ENCODE data around the gene KSR2. TPM values are rescaled to one million over a fixed set of nuclear protein-coding genes. Genes with fewer than 3 reads are reported as not detected.

The KSR2 gene
- total and polyA plus RNA-seq, 10 of the 15 experiments (the other 5 are each of a cell fraction or from before 2014, with no cell fraction given): under 0.01 to 1.5 (median 0.01) TPM; not detected in 3

DNA sequence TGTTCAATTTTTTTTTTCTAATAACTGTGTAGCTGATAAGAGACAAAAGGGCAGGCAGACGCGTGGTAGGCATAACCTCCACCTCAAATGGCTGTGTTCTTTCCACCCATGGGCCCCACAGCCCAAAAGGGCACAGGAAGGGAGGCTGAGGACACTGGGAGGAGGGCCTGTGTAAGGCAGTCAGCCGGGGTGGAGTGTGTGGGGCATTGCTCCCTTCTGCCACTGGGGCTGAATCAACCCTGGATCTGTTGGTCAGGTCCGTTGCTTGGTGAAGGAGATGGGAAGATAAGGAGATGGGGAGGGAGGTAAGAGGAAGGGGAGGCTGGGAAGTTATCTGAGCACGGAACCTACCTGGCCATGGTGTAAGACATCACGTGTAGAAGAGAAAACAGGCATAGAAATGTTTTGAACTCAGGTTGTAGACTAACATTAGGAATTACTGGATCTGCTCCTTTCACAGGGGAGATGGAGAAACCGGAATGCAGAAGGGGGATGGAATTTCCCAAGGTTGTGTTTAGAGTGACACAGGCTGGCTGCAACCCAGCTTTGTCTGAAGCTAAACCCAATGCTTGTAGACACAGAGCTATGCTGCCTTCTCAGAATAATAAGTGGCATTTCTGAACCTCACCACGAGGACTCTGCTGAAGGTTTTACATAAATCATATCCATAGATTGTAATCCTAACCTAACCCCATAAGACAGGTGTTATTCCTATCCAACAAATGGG, 468.9 kb downstream of the KSR2 start:
- no peak overlapping the region for H3K27ac ChIP-seq (ENCODE audit: control insufficient read depth, insufficient read depth)
- H4K20me1 ChIP-seq (ENCODE audit: control insufficient read depth, insufficient read depth): no peaks in the 10 kb centered on the region
- WGBS (ENCODE audit: insufficient coverage, insufficient replicate concordance, low lambda C conversion rate, missing lambda C conversion rate): 7% methylated on average over 8 of the region's 8 CpGs
- H2AFZ ChIP-seq (ENCODE audit: control insufficient read depth, low read depth, low read length): no peak overlapping the region
- BruUV-seq (replicated peaks): no TSS peak
- intact Hi-C loops (cut with micrococcal nuclease; ENCODE audit: unreplicated experiment): no loop called here
- RAD21 ChIA-PET (ENCODE audit: unreplicated experiment): no interaction called here
- no peak overlapping the region for H3K4me2 ChIP-seq (ENCODE audit: control insufficient read depth, insufficient read depth)
- H3K79me2 ChIP-seq (ENCODE audit: control insufficient read depth, insufficient read depth, low read length): no peaks in the 10 kb centered on the region
- no peaks in the 10 kb centered on the region for H3K4me1 ChIP-seq (ENCODE audit: control insufficient read depth, insufficient read depth, low read length)
- ATAC-seq: no peak
- no peak for DNase-seq (ENCODE audit: low read depth, low spot score)
- H3K9ac ChIP-seq (ENCODE audit: control insufficient read depth, insufficient read depth, low read length): no peak overlapping the region
- H3K4me3 ChIP-seq: no peak overlapping the region
- no peaks in the 10 kb centered on the region for H3K36me3 ChIP-seq (ENCODE audit: control insufficient read depth in 2 of 2, insufficient read depth in 2 of 2, low read length in 1 of 2)
- POLR2A ChIA-PET: no interaction called here
- no peaks in the 10 kb centered on the region; a peak in 1 of 4 replicates for H3K27me3 ChIP-seq (replicated peaks in 1 of 2; ENCODE audit: control insufficient read depth in 2 of 2, insufficient read depth in 2 of 2, low read length in 1 of 2)
- in situ Hi-C loops (cut with MboI): no loop called here
- no peak for TF ChIP-seq SIX5 (IDR thresholded peaks at IDR 0.05; ENCODE audit: low read depth, low read length, severe bottlenecking)
- TF ChIP-seq MYB (IDR thresholded peaks at IDR 0.05; ENCODE audit: borderline replicate concordance, low read depth, low read length): no peak
- no peak for TF ChIP-seq POLR2AphosphoS5 (IDR thresholded peaks at IDR 0.05; ENCODE audit: low read length)
- TF ChIP-seq MXI1 (IDR thresholded peaks at IDR 0.05; ENCODE audit: low read depth, low read length): no peak
- no peak for TF ChIP-seq FOS (IDR thresholded peaks at IDR 0.05; ENCODE audit: borderline replicate concordance, extremely low read depth, insufficient read length)
- CTCF ChIA-PET: interaction anchor here (1.9 kb wide), 1 partner anchor 133 kb away, joined by 6 read pairs; no protein-coding TSS in a partner anchor
- H3K9me3 ChIP-seq (replicated peaks; ENCODE audit: control insufficient read depth, insufficient read depth, low read length): no peaks in the 10 kb centered on the region
- no peak for FAIRE-seq
- SMC1A ChIA-PET (ENCODE audit: uncharacterized antibody, unreplicated experiment): no interaction called here

DNA sequence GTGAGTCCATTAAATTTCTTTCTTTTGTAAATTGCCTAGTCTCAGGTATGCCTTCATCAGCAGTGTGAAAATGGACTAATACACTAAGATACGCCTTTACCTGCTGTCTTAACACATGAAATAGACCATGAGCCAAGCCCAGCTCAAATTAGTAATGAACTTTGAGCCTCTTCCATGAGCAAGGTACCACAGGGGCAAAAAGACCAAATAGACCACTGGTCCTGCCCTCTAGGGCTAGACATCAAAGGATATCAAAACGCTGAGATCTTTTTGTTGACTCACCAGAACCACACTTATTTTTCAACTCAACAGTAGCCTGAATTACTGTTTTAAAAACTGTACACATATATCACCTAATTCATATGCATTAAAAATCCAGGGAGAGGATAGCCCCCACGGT, 469.9 kb downstream of the KSR2 start:
- SMC1A ChIA-PET (ENCODE audit: uncharacterized antibody, unreplicated experiment): no interaction called here
- no peak for FAIRE-seq
- RAD21 ChIA-PET (ENCODE audit: unreplicated experiment): no interaction called here
- no peak overlapping the region for H2AFZ ChIP-seq (ENCODE audit: control insufficient read depth, low read depth, low read length)
- no peak overlapping the region for H3K4me2 ChIP-seq (ENCODE audit: control insufficient read depth, insufficient read depth)
- WGBS (ENCODE audit: insufficient coverage, insufficient replicate concordance, low lambda C conversion rate, missing lambda C conversion rate): 10% methylated on average over 3 of the region's 3 CpGs
- H3K9ac ChIP-seq (ENCODE audit: control insufficient read depth, insufficient read depth, low read length): no peak overlapping the region
- in situ Hi-C loops (cut with MboI): no loop called here
- no peaks in the 10 kb centered on the region for H4K20me1 ChIP-seq (ENCODE audit: control insufficient read depth, insufficient read depth)
- no peaks in the 10 kb centered on the region for H3K4me1 ChIP-seq (ENCODE audit: control insufficient read depth, insufficient read depth, low read length)
- no peaks in the 10 kb centered on the region; a peak in 1 of 4 replicates for H3K27me3 ChIP-seq (replicated peaks in 1 of 2; ENCODE audit: control insufficient read depth in 2 of 2, insufficient read depth in 2 of 2, low read length in 1 of 2)
- H3K4me3 ChIP-seq: no peak overlapping the region
- intact Hi-C loops (cut with micrococcal nuclease; ENCODE audit: unreplicated experiment): no loop called here
- no peaks in the 10 kb centered on the region for H3K79me2 ChIP-seq (ENCODE audit: control insufficient read depth, insufficient read depth, low read length)
- H3K27ac ChIP-seq (ENCODE audit: control insufficient read depth, insufficient read depth): no peak overlapping the region
- CTCF ChIA-PET: no interaction called here
- no peaks in the 10 kb centered on the region for H3K36me3 ChIP-seq (ENCODE audit: control insufficient read depth in 2 of 2, insufficient read depth in 2 of 2, low read length in 1 of 2)
- BruUV-seq (replicated peaks): no TSS peak
- DNase-seq (ENCODE audit: low read depth, low spot score): no peak
- H3K9me3 ChIP-seq (replicated peaks; ENCODE audit: control insufficient read depth, insufficient read depth, low read length): no peaks in the 10 kb centered on the region
- POLR2A ChIA-PET: no interaction called here
- no peak for ATAC-seq
- TF ChIP-seq, protein P1, sequence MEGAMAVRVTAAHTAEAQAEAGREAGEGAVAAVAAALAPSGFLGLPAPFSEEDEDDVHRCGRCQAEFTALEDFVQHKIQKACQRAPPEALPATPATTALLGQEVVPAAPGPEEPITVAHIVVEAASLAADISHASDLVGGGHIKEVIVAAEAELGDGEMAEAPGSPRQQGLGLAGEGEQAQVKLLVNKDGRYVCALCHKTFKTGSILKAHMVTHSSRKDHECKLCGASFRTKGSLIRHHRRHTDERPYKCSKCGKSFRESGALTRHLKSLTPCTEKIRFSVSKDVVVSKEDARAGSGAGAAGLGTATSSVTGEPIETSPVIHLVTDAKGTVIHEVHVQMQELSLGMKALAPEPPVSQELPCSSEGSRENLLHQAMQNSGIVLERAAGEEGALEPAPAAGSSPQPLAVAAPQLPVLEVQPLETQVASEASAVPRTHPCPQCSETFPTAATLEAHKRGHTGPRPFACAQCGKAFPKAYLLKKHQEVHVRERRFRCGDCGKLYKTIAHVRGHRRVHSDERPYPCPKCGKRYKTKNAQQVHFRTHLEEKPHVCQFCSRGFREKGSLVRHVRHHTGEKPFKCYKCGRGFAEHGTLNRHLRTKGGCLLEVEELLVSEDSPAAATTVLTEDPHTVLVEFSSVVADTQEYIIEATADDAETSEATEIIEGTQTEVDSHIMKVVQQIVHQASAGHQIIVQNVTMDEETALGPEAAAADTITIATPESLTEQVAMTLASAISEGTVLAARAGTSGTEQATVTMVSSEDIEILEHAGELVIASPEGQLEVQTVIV (IDR thresholded peaks at IDR 0.05; ENCODE audit: borderline replicate concordance, partially characterized antibody): no peak
- no peak for TF ChIP-seq JUNB (IDR thresholded peaks at IDR 0.05)
- no peak for TF ChIP-seq ZSCAN29 (IDR thresholded peaks at IDR 0.05)
- no peak for TF ChIP-seq PML (IDR thresholded peaks at IDR 0.05; ENCODE audit: low read length)
- no peak for TF ChIP-seq NRF1 (conservative IDR thresholded peaks at IDR 0.05; ENCODE audit: low read depth, low read length)
- no peak for TF ChIP-seq BMI1 (IDR thresholded peaks at IDR 0.05; ENCODE audit: borderline replicate concordance)
- no peak for TF ChIP-seq BACH1 (IDR thresholded peaks at IDR 0.05; ENCODE audit: borderline replicate concordance)
- no peak for TF ChIP-seq HDGF (IDR thresholded peaks at IDR 0.05)
- no peak for TF ChIP-seq CREM (IDR thresholded peaks at IDR 0.05; ENCODE audit: low read depth)
- no peak for TF ChIP-seq ATF7 (IDR thresholded peaks at IDR 0.05; ENCODE audit: low read depth)
- no peak for TF ChIP-seq NR2F1 (conservative IDR thresholded peaks at IDR 0.05)
- TF ChIP-seq SMC3 (IDR thresholded peaks at IDR 0.05; ENCODE audit: borderline replicate concordance, low read length): no peak

Data from GM12878 (cell line).